ENCODE results near the gene LPP.

The LPP gene

GRCh38 chr3:188242436-188243123 lies 88.6 kb downstream of the LPP start:
- in situ Hi-C loops (cut with HindIII; ENCODE audit: low pct_unique_long_range_greater_than_20kb, low sequenced_read_pairs) = no loop called here
- TF ChIP-seq JUND (IDR thresholded peaks at IDR 0.05; ENCODE audit: low read depth) = no peak
- no peak for DNase-seq (ENCODE audit: low read depth in 1 of 2, low spot score in 1 of 2)

- DNase-seq (ENCODE audit: low read depth in 1 of 2, low spot score in 1 of 2) = no peak
- TF ChIP-seq JUND (IDR thresholded peaks at IDR 0.05; ENCODE audit: low read depth) = no peak
- in situ Hi-C loops (cut with HindIII; ENCODE audit: low pct_unique_long_range_greater_than_20kb, low sequenced_read_pairs) = no loop called here
These were observed 89.3 kb downstream of the LPP start for GRCh38 chr3:188243124-188243795.

GRCh38 chr3:188244395-188244861 lies 90.5 kb downstream of the LPP start:
- in situ Hi-C loops (cut with HindIII; ENCODE audit: low pct_unique_long_range_greater_than_20kb, low sequenced_read_pairs) = no loop called here
- no peak for DNase-seq (ENCODE audit: low read depth in 1 of 2, low spot score in 1 of 2)

GRCh38 chr3:188246905-188247304 lies 92.9 kb downstream of the LPP start:
- TF ChIP-seq JUND (IDR thresholded peaks at IDR 0.05; ENCODE audit: low read depth) = no peak
- in situ Hi-C loops (cut with HindIII; ENCODE audit: low pct_unique_long_range_greater_than_20kb, low sequenced_read_pairs) = no loop called here
- no peak for DNase-seq (ENCODE audit: low read depth in 1 of 2, low spot score in 1 of 2)

More at GRCh38 chr3:188244395-188244861, 90.5 kb downstream of the LPP start:
- no peak for TF ChIP-seq JUND (IDR thresholded peaks at IDR 0.05; ENCODE audit: low read depth)

- no peak for DNase-seq (ENCODE audit: low read depth in 1 of 2, low spot score in 1 of 2)
- TF ChIP-seq JUND (IDR thresholded peaks at IDR 0.05; ENCODE audit: low read depth) = no peak
- in situ Hi-C loops (cut with HindIII; ENCODE audit: low pct_unique_long_range_greater_than_20kb, low sequenced_read_pairs) = no loop called here
These were observed 94.1 kb downstream of the LPP start for GRCh38 chr3:188248036-188248561.

- no peak for TF ChIP-seq JUND (IDR thresholded peaks at IDR 0.05; ENCODE audit: low read depth)
- in situ Hi-C loops (cut with HindIII; ENCODE audit: low pct_unique_long_range_greater_than_20kb, low sequenced_read_pairs) = no loop called here
- no peak for DNase-seq (ENCODE audit: low read depth in 1 of 2, low spot score in 1 of 2)
These were observed 99.3 kb downstream of the LPP start for GRCh38 chr3:188253123-188253793.

GRCh38 chr3:188253800-188254452 lies 100.0 kb downstream of the LPP start:
- no peak for DNase-seq (ENCODE audit: low read depth in 1 of 2, low spot score in 1 of 2)
- no peak for TF ChIP-seq JUND (IDR thresholded peaks at IDR 0.05; ENCODE audit: low read depth)
- in situ Hi-C loops (cut with HindIII; ENCODE audit: low pct_unique_long_range_greater_than_20kb, low sequenced_read_pairs) = no loop called here

- TF ChIP-seq JUND (IDR thresholded peaks at IDR 0.05; ENCODE audit: low read depth) = no peak
- no peak for DNase-seq (ENCODE audit: low read depth in 1 of 2, low spot score in 1 of 2)
- in situ Hi-C loops (cut with HindIII; ENCODE audit: low pct_unique_long_range_greater_than_20kb, low sequenced_read_pairs) = no loop called here
These were observed 100.6 kb downstream of the LPP start for GRCh38 chr3:188254520-188255070.

- no peak for TF ChIP-seq JUND (IDR thresholded peaks at IDR 0.05; ENCODE audit: low read depth)
- DNase-seq (ENCODE audit: low read depth in 1 of 2, low spot score in 1 of 2) = no peak
- in situ Hi-C loops (cut with HindIII; ENCODE audit: low pct_unique_long_range_greater_than_20kb, low sequenced_read_pairs) = no loop called here
These were observed 101.2 kb downstream of the LPP start for GRCh38 chr3:188255190-188255589.

- in situ Hi-C loops (cut with HindIII; ENCODE audit: low pct_unique_long_range_greater_than_20kb, low sequenced_read_pairs) = no loop called here
- no peak for TF ChIP-seq JUND (IDR thresholded peaks at IDR 0.05; ENCODE audit: low read depth)
These were observed 102.8 kb downstream of the LPP start for GRCh38 chr3:188256758-188257157.

GRCh38 chr3:188257384-188258026 lies 103.5 kb downstream of the LPP start:
- no peak for TF ChIP-seq JUND (IDR thresholded peaks at IDR 0.05; ENCODE audit: low read depth)
- in situ Hi-C loops (cut with HindIII; ENCODE audit: low pct_unique_long_range_greater_than_20kb, low sequenced_read_pairs) = no loop called here
- DNase-seq (ENCODE audit: low read depth in 1 of 2, low spot score in 1 of 2) = peak in 1 of 2 experiments; percentile 62

More at GRCh38 chr3:188256758-188257157, 102.8 kb downstream of the LPP start:
- no peak for DNase-seq (ENCODE audit: low read depth in 1 of 2, low spot score in 1 of 2)

- in situ Hi-C loops (cut with HindIII; ENCODE audit: low pct_unique_long_range_greater_than_20kb, low sequenced_read_pairs) = no loop called here
- DNase-seq (ENCODE audit: low read depth in 1 of 2, low spot score in 1 of 2) = no peak
- no peak for TF ChIP-seq JUND (IDR thresholded peaks at IDR 0.05; ENCODE audit: low read depth)
These were observed 105.2 kb downstream of the LPP start for GRCh38 chr3:188259191-188259590.
